VCaP (cell line): ENCODE results near the gene SORCS3.

Experiments
- H3K27ac ChIP-seq: fragments of 450-650 bp; 2 replicates; pipeline ENCODE4 v1.5.1; 2017
- TF ChIP-seq, protein P1 (sequence below): fragments of 450-650 bp; conservative IDR thresholded peaks from 2 replicates; pipeline ENCODE4 v1.5.1; 2017; ENCODE audit warnings: mild to moderate bottlenecking, moderate library complexity

SORCS3 gene

DNA sequence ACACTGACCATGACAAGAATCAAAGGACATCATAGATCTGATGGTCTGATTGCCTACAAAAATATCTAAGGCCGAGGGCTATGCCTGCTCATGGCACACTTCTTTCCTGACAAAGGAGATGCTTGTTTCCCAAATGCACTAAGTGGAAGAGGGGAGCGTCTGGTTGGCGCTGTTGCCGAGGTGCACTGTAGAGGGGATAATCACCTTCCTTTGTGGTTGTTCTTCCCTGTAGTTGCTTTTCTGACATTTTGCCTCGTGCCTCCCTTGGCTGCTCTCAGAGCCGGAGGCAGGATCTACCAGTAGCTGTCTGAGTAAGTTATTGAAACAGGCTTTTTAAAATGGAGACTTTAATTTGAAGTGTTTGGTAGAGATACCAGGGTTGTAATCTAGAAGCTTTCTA, 352.0 kb downstream of the SORCS3 start:
- H3K27ac ChIP-seq: no peak overlapping the region
- TF ChIP-seq, protein P1, sequence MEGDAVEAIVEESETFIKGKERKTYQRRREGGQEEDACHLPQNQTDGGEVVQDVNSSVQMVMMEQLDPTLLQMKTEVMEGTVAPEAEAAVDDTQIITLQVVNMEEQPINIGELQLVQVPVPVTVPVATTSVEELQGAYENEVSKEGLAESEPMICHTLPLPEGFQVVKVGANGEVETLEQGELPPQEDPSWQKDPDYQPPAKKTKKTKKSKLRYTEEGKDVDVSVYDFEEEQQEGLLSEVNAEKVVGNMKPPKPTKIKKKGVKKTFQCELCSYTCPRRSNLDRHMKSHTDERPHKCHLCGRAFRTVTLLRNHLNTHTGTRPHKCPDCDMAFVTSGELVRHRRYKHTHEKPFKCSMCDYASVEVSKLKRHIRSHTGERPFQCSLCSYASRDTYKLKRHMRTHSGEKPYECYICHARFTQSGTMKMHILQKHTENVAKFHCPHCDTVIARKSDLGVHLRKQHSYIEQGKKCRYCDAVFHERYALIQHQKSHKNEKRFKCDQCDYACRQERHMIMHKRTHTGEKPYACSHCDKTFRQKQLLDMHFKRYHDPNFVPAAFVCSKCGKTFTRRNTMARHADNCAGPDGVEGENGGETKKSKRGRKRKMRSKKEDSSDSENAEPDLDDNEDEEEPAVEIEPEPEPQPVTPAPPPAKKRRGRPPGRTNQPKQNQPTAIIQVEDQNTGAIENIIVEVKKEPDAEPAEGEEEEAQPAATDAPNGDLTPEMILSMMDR: no peak

DNA sequence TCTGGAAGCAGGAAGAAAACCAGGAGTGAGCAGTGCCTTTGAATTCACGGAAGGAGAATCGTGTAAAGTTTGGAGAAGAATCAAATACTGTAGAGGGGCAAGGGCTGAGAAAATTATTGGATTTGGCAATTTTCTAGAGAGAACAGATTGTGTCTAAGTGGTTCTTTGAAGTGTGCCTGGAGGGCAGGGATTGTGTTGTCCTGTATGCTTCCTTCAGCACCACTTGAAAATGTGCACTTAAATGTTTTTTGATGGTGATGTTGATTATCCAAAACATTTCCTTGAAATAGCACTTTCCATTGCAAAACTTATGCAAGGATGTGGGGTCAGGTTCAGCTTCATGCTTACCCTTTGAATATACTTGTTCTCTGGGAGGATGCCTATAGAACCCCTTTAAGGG, 360.2 kb downstream of the SORCS3 start:
- no peak overlapping the region for H3K27ac ChIP-seq
- TF ChIP-seq, protein P1: no peak

DNA sequence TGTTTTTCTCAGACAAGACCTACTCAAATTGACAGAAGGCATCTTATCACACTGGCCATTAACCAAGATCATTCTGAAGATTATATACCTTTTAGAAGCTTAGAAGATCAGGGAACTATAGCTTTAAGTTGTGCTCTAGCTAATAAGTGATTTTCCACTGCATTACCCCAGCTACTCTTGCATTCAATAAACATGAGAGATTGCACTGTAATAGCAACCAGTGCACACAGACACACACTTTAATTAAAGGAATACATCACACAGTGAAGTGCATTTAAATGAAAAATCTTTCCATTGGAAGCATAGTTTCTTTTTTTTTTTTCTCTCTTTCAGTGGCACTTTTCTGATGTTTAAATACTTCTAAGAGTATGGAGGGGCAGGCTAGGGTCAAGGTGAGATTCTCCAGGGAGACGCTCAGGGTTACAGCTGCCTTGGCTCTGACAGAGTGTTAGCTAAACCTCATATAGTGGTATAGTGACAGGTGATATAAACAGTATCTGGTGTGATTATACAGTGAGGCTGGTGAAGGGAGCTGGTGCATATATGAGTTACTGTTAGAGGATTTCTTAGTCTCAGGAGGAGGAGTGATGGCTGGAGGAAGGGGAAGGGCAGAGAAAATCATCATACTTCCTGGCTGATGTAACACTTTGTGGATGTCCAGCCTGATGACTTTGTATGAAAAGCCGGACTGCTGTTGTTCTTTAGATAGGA, 369.5 kb downstream of the SORCS3 start:
- TF ChIP-seq, protein P1: no peak
- no peak overlapping the region for H3K27ac ChIP-seq

DNA sequence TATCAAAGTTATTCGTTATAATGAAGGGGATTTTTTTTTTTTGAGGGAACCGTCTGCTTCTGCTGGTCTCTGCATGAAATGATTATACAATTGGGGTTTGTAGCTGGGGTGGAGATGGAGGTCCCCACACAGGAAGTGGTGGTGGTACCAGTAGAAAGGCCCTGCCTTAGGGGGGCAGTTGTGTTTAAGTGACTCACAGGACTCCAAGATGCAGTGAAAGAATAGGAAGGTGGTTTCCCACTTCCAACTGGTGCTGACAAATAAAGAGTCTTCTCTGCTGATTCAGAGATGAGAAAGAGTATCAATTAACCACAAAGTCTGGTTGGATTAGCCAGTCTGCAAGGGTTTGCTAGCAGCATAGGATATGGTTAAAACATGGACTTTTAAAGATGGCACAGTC, 376.0 kb downstream of the SORCS3 start:
- TF ChIP-seq, protein P1: no peak
- H3K27ac ChIP-seq: no peak overlapping the region

DNA sequence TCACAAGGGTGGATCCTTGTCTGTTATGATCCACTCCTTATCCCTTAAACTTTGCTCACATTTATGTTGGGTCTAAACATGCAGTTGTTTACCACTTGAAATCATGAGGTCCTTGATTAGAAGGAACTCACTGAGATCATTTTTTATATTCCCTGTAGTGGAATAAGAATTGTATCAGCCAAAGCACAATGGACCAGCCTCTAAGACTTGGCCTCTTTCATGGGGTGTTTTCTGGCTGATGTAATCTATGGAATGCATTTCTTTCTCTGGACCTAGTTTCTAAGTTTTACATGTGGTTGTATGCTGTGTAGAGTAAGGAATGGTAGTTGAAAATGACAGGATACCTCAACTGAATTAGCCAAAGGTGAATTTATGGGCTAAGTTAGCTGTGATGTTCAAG, 376.6 kb downstream of the SORCS3 start:
- H3K27ac ChIP-seq: no peak overlapping the region
- TF ChIP-seq, protein P1: no peak

DNA sequence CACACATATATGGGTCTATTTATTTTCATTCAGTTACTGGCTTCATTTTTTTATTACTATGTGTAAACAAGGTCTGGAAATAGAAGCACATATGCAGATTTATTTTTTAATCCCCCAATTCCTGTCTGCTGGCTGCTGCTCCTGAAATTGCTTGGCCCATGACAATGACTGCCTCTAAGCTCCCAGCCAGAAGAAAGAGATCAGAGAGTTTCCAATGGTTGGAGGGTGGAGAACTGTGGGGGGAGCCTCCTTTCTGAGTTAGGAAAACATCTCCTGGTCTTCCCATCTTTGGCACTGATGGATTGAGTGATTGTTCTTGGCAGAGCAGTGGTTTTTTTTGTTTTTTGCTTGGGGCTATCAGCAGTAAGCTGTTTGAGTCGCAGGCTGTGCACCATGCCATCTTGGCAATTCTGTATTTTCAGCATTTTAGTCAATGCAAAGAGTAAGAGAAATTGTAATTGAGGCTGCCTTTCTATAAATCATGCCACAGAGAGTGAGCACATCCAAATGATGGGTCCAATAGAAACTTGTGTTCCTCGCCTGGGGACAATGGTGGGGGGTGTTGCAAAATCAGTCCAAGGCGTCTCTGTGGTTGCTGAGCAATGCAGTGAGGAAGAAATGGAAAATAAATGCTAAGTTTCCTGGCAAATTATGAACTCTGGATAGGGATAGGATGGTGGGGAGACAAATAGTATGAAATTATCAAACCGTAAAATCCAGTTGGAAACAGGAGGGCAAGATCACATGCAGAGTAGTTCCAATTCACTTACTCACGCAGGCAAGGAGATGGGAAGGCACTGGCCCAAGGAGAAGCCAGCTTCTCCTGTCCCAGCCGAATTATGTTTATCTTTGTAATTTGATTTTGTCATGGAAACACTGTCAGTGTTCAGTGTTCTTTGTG, 382.4 kb downstream of the SORCS3 start:
- no peak overlapping the region for H3K27ac ChIP-seq
- TF ChIP-seq, protein P1: no peak

DNA sequence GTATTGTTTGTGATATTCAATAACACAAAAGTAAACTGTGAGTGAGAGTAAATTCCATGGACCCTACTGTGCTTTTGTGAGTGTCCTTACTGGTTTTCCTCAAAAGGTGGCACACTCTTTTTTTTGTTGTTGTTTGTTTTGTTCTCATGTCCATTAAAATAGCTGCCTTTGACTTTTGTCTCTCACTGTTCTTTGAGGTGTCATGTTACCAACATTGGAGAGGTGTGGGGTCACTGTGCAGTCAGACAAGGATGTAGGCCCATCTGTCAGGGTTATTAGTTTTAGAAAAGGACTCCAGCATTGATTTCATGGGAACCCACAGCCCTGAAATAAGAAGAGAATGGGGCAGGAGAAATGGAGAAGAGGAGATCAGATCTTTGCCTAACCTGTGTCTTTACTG, 383.1 kb downstream of the SORCS3 start:
- TF ChIP-seq, protein P1: no peak
- H3K27ac ChIP-seq: no peak overlapping the region
